OCI-LY1 (cell line): ENCODE data around the gene RWDD4.

Experiments used
- H2AFZ ChIP-seq: fragments of 200-600 bp; sonication (generic), shearing (Covaris generic); 2 replicates; pipeline ENCODE4 v1.6.0; 2014; ENCODE audit warnings: antibody characterized with exemption, mild to moderate bottlenecking, low read length
- H3F3A ChIP-seq: fragments of 200-600 bp; sonication (generic), shearing (Covaris generic); 2 replicates; pipeline ENCODE4 v1.6.0; 2014; ENCODE audit warnings: mild to moderate bottlenecking, antibody characterized with exemption, low read length, moderate library complexity; ENCODE audit not compliant: insufficient read depth
- H3K27ac ChIP-seq: fragments of 200-600 bp; sonication (generic); 2 replicates; pipeline ENCODE4 v1.5.1; 2014; ENCODE audit warnings: low read length, mixed run types, mild to moderate bottlenecking, low read depth; ENCODE audit not compliant: poor library complexity, severe bottlenecking
- H3K27me3 ChIP-seq: fragments of 200-600 bp; sonication (generic); 2 replicates; pipeline ENCODE4 v1.6.0; 2014; ENCODE audit warnings: antibody characterized with exemption, mild to moderate bottlenecking, low read length, moderate library complexity; ENCODE audit not compliant: insufficient read depth
- H3K36me3 ChIP-seq: fragments of 200-600 bp; sonication (generic); 2 replicates; pipeline ENCODE4 v1.6.1; 2014; ENCODE audit warnings: mild to moderate bottlenecking, antibody characterized with exemption, low read length, moderate library complexity, mixed read lengths; ENCODE audit not compliant: insufficient read depth
- H3K4me1 ChIP-seq: fragments of 200-600 bp; sonication (generic); 2 replicates; pipeline ENCODE4 v1.5.1; 2014; ENCODE audit warnings: mild to moderate bottlenecking, low read length, moderate library complexity; ENCODE audit not compliant: insufficient read depth, severe bottlenecking
- H3K4me2 ChIP-seq: fragments of 200-600 bp; sonication (generic), shearing (Covaris generic); 2 replicates; pipeline ENCODE4 v1.6.1; 2014; ENCODE audit warnings: low read length
- H3K4me3 ChIP-seq: fragments of 200-600 bp; sonication (generic); 2 replicates; pipeline ENCODE4 v1.5.1; 2014; ENCODE audit warnings: low read length, low read depth, mild to moderate bottlenecking, mixed read lengths; ENCODE audit not compliant: poor library complexity, severe bottlenecking
- H3K79me2 ChIP-seq: fragments of 200-600 bp; shearing (Covaris generic); 2 replicates; pipeline ENCODE4 v1.6.1; 2016; ENCODE audit warnings: mixed run types, low read length, mixed read lengths; ENCODE audit not compliant: insufficient read depth
- H3K9ac ChIP-seq: fragments of 200-600 bp; sonication (generic), shearing (Covaris generic); 2 replicates; pipeline ENCODE4 v1.6.1; 2014; ENCODE audit warnings: mild to moderate bottlenecking, low read length, mixed read lengths
- H3K9me2 ChIP-seq: fragments of 200-600 bp; sonication (generic), shearing (Covaris generic); 2 replicates; pipeline ENCODE4 v1.6.1; 2014; ENCODE audit warnings: low read depth, mild to moderate bottlenecking, low read length, mixed read lengths
- H3K9me3 ChIP-seq: fragments of 200-600 bp; shearing (Covaris generic); 2 replicates; pipeline ENCODE4 v1.6.1; 2014; ENCODE audit warnings: low read length, mixed read lengths
- H4K20me1 ChIP-seq: fragments of 200-600 bp; sonication (generic), shearing (Covaris generic); 2 replicates; pipeline ENCODE4 v1.6.0; 2016; ENCODE audit warnings: mild to moderate bottlenecking, low read length; ENCODE audit not compliant: insufficient read depth
- CTCF ChIP-seq: fragments of 200-600 bp; sonication (generic), shearing (Covaris generic); IDR thresholded peaks from 2 replicates; pipeline ENCODE4 v1.5.1; 2017; ENCODE audit warnings: mild to moderate bottlenecking, antibody characterized with exemption, low read length, moderate library complexity, mixed read lengths
- EZH2 ChIP-seq: fragments of 200-600 bp; sonication (generic), shearing (Covaris generic); IDR thresholded peaks from 2 replicates; pipeline ENCODE4 v1.8.0; 2017; ENCODE audit warnings: borderline replicate concordance, mixed run types, mild to moderate bottlenecking, antibody characterized with exemption, low read length, moderate library complexity, mixed read lengths

RWDD4 gene

GRCh38 chr4:183610613-183611012 lies 48.4 kb downstream of the RWDD4 start:
- Histone ChIP-seq H3K4me1 (no peaks in the 10 kb centered on the region), H3K9me2 (no peaks in the 10 kb centered on the region), H3K4me2 (no peak overlapping the region), H3K27me3 (0 out of 2 replicates have a peak, but pooled peaks cover 3% of the 10 kb centered on the region), H3K9me3 (no peaks in the 10 kb centered on the region), H3K9ac (no peak overlapping the region), H3K4me3 (no peak overlapping the region), H3K27ac (no peak overlapping the region), H3F3A (no peaks in the 10 kb centered on the region), H3K79me2 (no peaks in the 10 kb centered on the region), H4K20me1 (no peaks in the 10 kb centered on the region), H3K36me3 (no peaks in the 10 kb centered on the region), H2AFZ (no peak overlapping the region)
- TF ChIP-seq EZH2 (no peak), CTCF (no peak)

GRCh38 chr4:183610033-183610432 lies 49.0 kb downstream of the RWDD4 start:
- no peaks in the 10 kb centered on the region for H3K9me3 ChIP-seq
- TF ChIP-seq EZH2, result no peak
- TF ChIP-seq CTCF, result no peak
- H3F3A ChIP-seq, result no peaks in the 10 kb centered on the region
- no peak overlapping the region for H2AFZ ChIP-seq
- no peaks in the 10 kb centered on the region for H3K4me1 ChIP-seq
- no peak overlapping the region for H3K4me2 ChIP-seq
- H3K9ac ChIP-seq, result no peak overlapping the region
- 0 out of 2 replicates have a peak, but pooled peaks cover 3% of the 10 kb centered on the region for H3K27me3 ChIP-seq
- no peaks in the 10 kb centered on the region for H3K79me2 ChIP-seq
- no peak overlapping the region for H3K27ac ChIP-seq
- H3K36me3 ChIP-seq, result no peaks in the 10 kb centered on the region
- H3K4me3 ChIP-seq, result no peak overlapping the region
- H4K20me1 ChIP-seq, result no peaks in the 10 kb centered on the region
- no peaks in the 10 kb centered on the region for H3K9me2 ChIP-seq

GRCh38 chr4:183609151-183609550 lies 49.8 kb downstream of the RWDD4 start:
- no peaks in the 10 kb centered on the region for H3K9me2 ChIP-seq
- H3K79me2 ChIP-seq, result no peaks in the 10 kb centered on the region
- H3K27ac ChIP-seq, result no peak overlapping the region
- TF ChIP-seq CTCF, result no peak
- no peak for TF ChIP-seq EZH2
- H3K9ac ChIP-seq, result no peak overlapping the region
- no peaks in the 10 kb centered on the region for H3K4me1 ChIP-seq
- H2AFZ ChIP-seq, result no peak overlapping the region
- H3F3A ChIP-seq, result no peaks in the 10 kb centered on the region
- H3K36me3 ChIP-seq, result no peaks in the 10 kb centered on the region
- H3K9me3 ChIP-seq, result no peaks in the 10 kb centered on the region
- 0 out of 2 replicates have a peak, but pooled peaks cover 3% of the 10 kb centered on the region for H3K27me3 ChIP-seq
- no peak overlapping the region for H3K4me3 ChIP-seq
- H4K20me1 ChIP-seq, result no peaks in the 10 kb centered on the region
- H3K4me2 ChIP-seq, result no peak overlapping the region
